HepG2 (cell line): Measurements from ENCODE around the gene ALDH1A1. TPM values are rescaled to one million over a fixed set of nuclear protein-coding genes. Genes with fewer than 3 reads are reported as not detected.

Source experiments
- ATF7-NPFF ChIP-seq: sonication (generic); formaldehyde crosslinking; IDR thresholded peaks from 2 replicates; pipeline ENCODE4 v1.8.1; 2023; ENCODE audit warnings: mild to moderate bottlenecking, low read depth, missing genetic modification reagents, moderate library complexity
- CCDC6 ChIP-seq: sonication (generic); formaldehyde crosslinking; IDR thresholded peaks from 2 replicates; pipeline ENCODE4 v1.8.1; 2022; ENCODE audit warnings: mild to moderate bottlenecking, missing genetic modification reagents, moderate library complexity
- FOXA1 ChIP-seq, 2 experiments: fragments of 450-650 bp in 1 of 2; sonication (generic) in 1 of 2; formaldehyde crosslinking in 1 of 2; IDR thresholded peaks; 2 replicates each; pipeline versions ENCODE4 v1.4.0 to v1.6.1; 2016 to 2020; ENCODE audit warnings: missing genetic modification reagents in 1 of 2
- HOXD1 ChIP-seq: sonication (generic); formaldehyde crosslinking; IDR thresholded peaks from 2 replicates; pipeline ENCODE4 v1.5.0; 2020; ENCODE audit warnings: missing genetic modification reagents
- NBN ChIP-seq: fragments of 450-650 bp; conservative IDR thresholded peaks from 2 replicates; pipeline ENCODE4 v1.6.1; 2017
- NCOA5 ChIP-seq: sonication (generic); formaldehyde crosslinking; IDR thresholded peaks from 2 replicates; pipeline ENCODE4 v1.4.0; 2020; ENCODE audit warnings: missing genetic modification reagents
- PHB2 ChIP-seq: fragments of 450-650 bp; IDR thresholded peaks from 2 replicates; pipeline ENCODE4 v1.6.1; 2018; ENCODE audit not compliant: partially characterized antibody
- PHF5A ChIP-seq: IDR thresholded peaks from one replicate; pipeline ENCODE4 v1.6.1; 2018; ENCODE audit warnings: low read depth, missing genetic modification reagents; ENCODE audit not compliant: unreplicated experiment
- SNRNP70 ChIP-seq: fragments of 200-400 bp; formaldehyde crosslinking; IDR thresholded peaks from 2 replicates; pipeline ENCODE4 v1.6.1; 2017; ENCODE audit warnings: mild to moderate bottlenecking, low read depth, low read length, moderate library complexity
- TCF7 ChIP-seq: sonication (generic); IDR thresholded peaks from 2 replicates; pipeline ENCODE4 v1.6.1; 2016; ENCODE audit warnings: antibody characterized with exemption, low read depth
- THAP11 ChIP-seq: IDR thresholded peaks from 2 replicates; pipeline ENCODE4 v1.6.1; 2016; ENCODE audit warnings: missing biosample characterization, missing genetic modification reagents
- ZFY ChIP-seq: sonication (generic); formaldehyde crosslinking; IDR thresholded peaks from 2 replicates; pipeline ENCODE4 v1.4.0; 2020; ENCODE audit warnings: missing genetic modification reagents
- ZNF232 ChIP-seq: sonication (generic); formaldehyde crosslinking; IDR thresholded peaks from 2 replicates; pipeline ENCODE4 v1.4.0; 2020; ENCODE audit warnings: missing genetic modification reagents, borderline replicate concordance
- ZNF256 ChIP-seq: sonication (generic); formaldehyde crosslinking; conservative IDR thresholded peaks from 2 replicates; pipeline ENCODE4 v1.4.0; 2020; ENCODE audit warnings: missing genetic modification reagents
- ZNF629 ChIP-seq: sonication (generic); formaldehyde crosslinking; conservative IDR thresholded peaks from 2 replicates; pipeline ENCODE4 v1.5.0; 2020; ENCODE audit warnings: missing genetic modification reagents
- ZNF749 ChIP-seq: sonication (generic); formaldehyde crosslinking; IDR thresholded peaks from 2 replicates; pipeline ENCODE4 v1.8.0; 2022; ENCODE audit warnings: mild to moderate bottlenecking, missing genetic modification reagents, moderate library complexity, borderline replicate concordance
- ZNF781 ChIP-seq: sonication (generic); formaldehyde crosslinking; IDR thresholded peaks from 2 replicates; pipeline ENCODE4 v1.5.1; 2020; ENCODE audit warnings: borderline replicate concordance, mild to moderate bottlenecking, missing genetic modification reagents; ENCODE audit errors: not compliant biosample characterization
- polyA plus RNA-seq, 8 experiments: library from polyadenylated mRNA; depleted of rRNA in 3 of 8; stranded (reverse) in 7 of 8; unstranded in 1 of 8; fragments of >200 nt; fragmentation: Illumina TruSeq in 4 of 8; extraction: Trizol in 4 of 8; gene quantifications; 2 replicates each; pipeline versions ENCODE4 v1.2.1 to v1.2.3, GENCODE V29; 2011 to 2016; ENCODE audit warnings: low read depth in 4 of 8, missing spikeins in 1 of 8, mixed read lengths in 1 of 8; ENCODE audit not compliant: insufficient read depth in 1 of 8
- total RNA-seq, 5 experiments: library from RNA; depleted of rRNA; stranded (reverse); fragments of >200 nt; fragmentation: Illumina TruSeq; extraction: Trizol; gene quantifications; 2 replicates each; pipeline ENCODE4 v1.2.3, GENCODE V29; 2016; ENCODE audit warnings: low read depth in 1 of 5
- TF ChIP-seq, protein P1 (sequence below): sonication (generic); formaldehyde crosslinking; IDR thresholded peaks from 2 replicates; pipeline ENCODE4 v1.5.0; 2020; ENCODE audit warnings: mild to moderate bottlenecking, missing genetic modification reagents
- TF ChIP-seq, protein P2 (sequence below), 2 experiments: sonication (generic) in 1 of 2; formaldehyde crosslinking in 1 of 2; IDR thresholded peaks; 2 replicates each; pipeline versions ENCODE4 v1.4.0 to v1.6.1; 2018 to 2020; ENCODE audit warnings: missing genetic modification reagents in 2 of 2, borderline replicate concordance in 1 of 2, low read depth in 1 of 2, mild to moderate bottlenecking in 1 of 2, missing biosample characterization in 1 of 2
- TF ChIP-seq, protein P3 (sequence below): sonication (generic); formaldehyde crosslinking; IDR thresholded peaks from 2 replicates; pipeline ENCODE4 v1.5.0; 2020; ENCODE audit warnings: missing genetic modification reagents
- TF ChIP-seq, protein P4 (sequence below): sonication (generic); formaldehyde crosslinking; IDR thresholded peaks from 2 replicates; pipeline ENCODE4 v1.9.0; 2022; ENCODE audit warnings: low read depth, missing genetic modification reagents

ALDH1A1 gene
- total and polyA plus RNA-seq, 2 of the 13 experiments (the other 11 are each of a cell fraction or from before 2014, with no cell fraction given) = 88.2 to 439 TPM

DNA sequence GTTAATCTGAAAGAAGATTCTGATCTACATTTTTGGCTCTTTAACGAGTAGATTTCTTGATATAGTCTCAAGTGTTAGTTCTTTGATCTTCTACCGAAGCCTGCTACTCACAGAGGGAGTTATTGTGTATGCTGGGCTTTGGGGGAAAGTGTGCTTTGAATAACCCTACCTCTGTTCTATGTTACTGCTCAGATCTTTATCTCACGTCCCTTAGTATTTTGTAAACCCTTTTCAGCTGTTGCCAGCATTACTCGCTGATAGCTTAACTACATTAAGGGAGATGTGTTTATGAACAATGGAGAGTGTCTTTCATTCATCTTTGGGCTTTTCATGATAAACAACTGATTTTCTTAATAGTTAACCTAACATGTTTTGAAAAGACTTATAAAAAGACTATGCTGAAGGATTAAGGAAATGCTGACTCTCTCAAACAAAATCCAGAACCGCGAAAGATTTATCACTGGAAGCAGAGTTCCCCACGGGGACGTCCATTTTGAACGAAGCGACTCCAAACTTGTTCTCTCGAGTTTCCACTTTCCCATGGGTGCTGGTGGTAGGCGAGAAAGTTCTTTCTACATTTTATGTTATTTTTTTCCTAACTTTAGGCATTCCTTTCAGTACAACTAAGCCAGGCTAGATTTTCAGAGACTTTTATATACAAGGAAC is 27.9 kb upstream of the ALDH1A1 start (continued):
- TF ChIP-seq, protein P1, sequence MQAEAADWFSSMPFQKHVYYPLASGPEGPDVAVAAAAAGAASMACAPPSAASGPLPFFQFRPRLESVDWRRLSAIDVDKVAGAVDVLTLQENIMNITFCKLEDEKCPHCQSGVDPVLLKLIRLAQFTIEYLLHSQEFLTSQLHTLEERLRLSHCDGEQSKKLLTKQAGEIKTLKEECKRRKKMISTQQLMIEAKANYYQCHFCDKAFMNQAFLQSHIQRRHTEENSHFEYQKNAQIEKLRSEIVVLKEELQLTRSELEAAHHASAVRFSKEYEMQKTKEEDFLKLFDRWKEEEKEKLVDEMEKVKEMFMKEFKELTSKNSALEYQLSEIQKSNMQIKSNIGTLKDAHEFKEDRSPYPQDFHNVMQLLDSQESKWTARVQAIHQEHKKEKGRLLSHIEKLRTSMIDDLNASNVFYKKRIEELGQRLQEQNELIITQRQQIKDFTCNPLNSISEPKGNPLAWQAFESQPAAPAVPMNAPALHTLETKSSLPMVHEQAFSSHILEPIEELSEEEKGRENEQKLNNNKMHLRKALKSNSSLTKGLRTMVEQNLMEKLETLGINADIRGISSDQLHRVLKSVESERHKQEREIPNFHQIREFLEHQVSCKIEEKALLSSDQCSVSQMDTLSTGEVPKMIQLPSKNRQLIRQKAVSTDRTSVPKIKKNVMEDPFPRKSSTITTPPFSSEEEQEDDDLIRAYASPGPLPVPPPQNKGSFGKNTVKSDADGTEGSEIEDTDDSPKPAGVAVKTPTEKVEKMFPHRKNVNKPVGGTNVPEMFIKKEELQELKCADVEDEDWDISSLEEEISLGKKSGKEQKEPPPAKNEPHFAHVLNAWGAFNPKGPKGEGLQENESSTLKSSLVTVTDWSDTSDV = no peak
- TF ChIP-seq ZNF629 (CRISPR knock-in tag) (no peak), FOXA1 (IDR thresholded peaks at IDR 0.05) (no peak), FOXA1 (CRISPR knock-in tag; IDR thresholded peaks at IDR 0.05) (peak; percentile 27; the same call in 1 of the 2 replicates), ZFY (CRISPR knock-in tag) (no peak), ZNF256 (CRISPR knock-in tag) (no peak), PHB2 (no peak), PHF5A (no peak), HOXD1 (CRISPR knock-in tag) (no peak), ZNF781 (no peak), ZNF232 (no peak), NCOA5 (CRISPR knock-in tag) (no peak), CCDC6 (no peak), THAP11 (CRISPR knock-in tag) (no peak), NBN (no peak), TCF7 (peak; percentile 77), ATF7-NPFF (no peak), ZNF749 (CRISPR knock-in tag) (no peak), SNRNP70 (no peak)
- TF ChIP-seq, protein P2, sequence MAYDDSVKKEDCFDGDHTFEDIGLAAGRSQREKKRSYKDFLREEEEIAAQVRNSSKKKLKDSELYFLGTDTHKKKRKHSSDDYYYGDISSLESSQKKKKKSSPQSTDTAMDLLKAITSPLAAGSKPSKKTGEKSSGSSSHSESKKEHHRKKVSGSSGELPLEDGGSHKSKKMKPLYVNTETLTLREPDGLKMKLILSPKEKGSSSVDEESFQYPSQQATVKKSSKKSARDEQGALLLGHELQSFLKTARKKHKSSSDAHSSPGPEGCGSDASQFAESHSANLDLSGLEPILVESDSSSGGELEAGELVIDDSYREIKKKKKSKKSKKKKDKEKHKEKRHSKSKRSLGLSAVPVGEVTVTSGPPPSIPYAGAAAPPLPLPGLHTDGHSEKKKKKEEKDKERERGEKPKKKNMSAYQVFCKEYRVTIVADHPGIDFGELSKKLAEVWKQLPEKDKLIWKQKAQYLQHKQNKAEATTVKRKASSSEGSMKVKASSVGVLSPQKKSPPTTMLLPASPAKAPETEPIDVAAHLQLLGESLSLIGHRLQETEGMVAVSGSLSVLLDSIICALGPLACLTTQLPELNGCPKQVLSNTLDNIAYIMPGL (CRISPR knock-in tag; IDR thresholded peaks at IDR 0.05; ENCODE audit: borderline replicate concordance in 1 of 2, low read depth in 1 of 2) = no peak
- TF ChIP-seq, protein P3, sequence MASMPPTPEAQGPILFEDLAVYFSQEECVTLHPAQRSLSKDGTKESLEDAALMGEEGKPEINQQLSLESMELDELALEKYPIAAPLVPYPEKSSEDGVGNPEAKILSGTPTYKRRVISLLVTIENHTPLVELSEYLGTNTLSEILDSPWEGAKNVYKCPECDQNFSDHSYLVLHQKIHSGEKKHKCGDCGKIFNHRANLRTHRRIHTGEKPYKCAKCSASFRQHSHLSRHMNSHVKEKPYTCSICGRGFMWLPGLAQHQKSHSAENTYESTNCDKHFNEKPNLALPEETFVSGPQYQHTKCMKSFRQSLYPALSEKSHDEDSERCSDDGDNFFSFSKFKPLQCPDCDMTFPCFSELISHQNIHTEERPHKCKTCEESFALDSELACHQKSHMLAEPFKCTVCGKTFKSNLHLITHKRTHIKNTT (CRISPR knock-in tag) = no peak
- TF ChIP-seq, protein P4, sequence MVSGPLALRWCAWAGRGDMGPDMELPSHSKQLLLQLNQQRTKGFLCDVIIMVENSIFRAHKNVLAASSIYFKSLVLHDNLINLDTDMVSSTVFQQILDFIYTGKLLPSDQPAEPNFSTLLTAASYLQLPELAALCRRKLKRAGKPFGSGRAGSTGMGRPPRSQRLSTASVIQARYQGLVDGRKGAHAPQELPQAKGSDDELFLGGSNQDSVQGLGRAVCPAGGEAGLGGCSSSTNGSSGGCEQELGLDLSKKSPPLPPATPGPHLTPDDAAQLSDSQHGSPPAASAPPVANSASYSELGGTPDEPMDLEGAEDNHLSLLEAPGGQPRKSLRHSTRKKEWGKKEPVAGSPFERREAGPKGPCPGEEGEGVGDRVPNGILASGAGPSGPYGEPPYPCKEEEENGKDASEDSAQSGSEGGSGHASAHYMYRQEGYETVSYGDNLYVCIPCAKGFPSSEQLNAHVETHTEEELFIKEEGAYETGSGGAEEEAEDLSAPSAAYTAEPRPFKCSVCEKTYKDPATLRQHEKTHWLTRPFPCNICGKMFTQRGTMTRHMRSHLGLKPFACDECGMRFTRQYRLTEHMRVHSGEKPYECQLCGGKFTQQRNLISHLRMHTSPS (CRISPR knock-in tag) = no peak
